GM23248 (cell line): ENCODE results near the gene SMG5. TPM values are rescaled to one million over a fixed set of nuclear protein-coding genes. Genes with fewer than 3 reads are reported as not detected.

Experiments used
- DNase-seq: peaks from one replicate; pipeline ENCODE4 v3.0.0-alpha.2; 2015
- H2AFZ ChIP-seq: fragments of 200-600 bp; sonication (generic); 2 replicates; pipeline ENCODE4 v1.6.1; 2016; ENCODE audit warnings: antibody characterized with exemption
- H3F3A ChIP-seq: fragments of 200-600 bp; sonication (generic); 2 replicates; pipeline ENCODE4 v1.6.1; 2016; ENCODE audit warnings: mild to moderate bottlenecking, antibody characterized with exemption, mixed run types; ENCODE audit not compliant: insufficient read depth
- H3K27ac ChIP-seq: fragments of 200-600 bp; sonication (generic); 2 replicates; pipeline ENCODE4 v1.5.1; 2016; ENCODE audit warnings: mild to moderate bottlenecking
- H3K27me3 ChIP-seq: fragments of 200-600 bp; sonication (generic); replicated peaks from 2 replicates; pipeline ENCODE4 v1.6.1; 2016; ENCODE audit warnings: mild to moderate bottlenecking; ENCODE audit not compliant: insufficient read depth
- H3K36me3 ChIP-seq: fragments of 200-600 bp; sonication (generic); 2 replicates; pipeline ENCODE4 v1.6.1; 2016; ENCODE audit warnings: low read depth, mild to moderate bottlenecking
- H3K4me1 ChIP-seq: fragments of 200-600 bp; sonication (generic); 2 replicates; pipeline ENCODE4 v1.6.1; 2016; ENCODE audit warnings: mild to moderate bottlenecking; ENCODE audit not compliant: insufficient read depth
- H3K4me2 ChIP-seq: fragments of 200-600 bp; sonication (generic); one replicate; pipeline ENCODE4 v1.6.1; 2016; ENCODE audit warnings: mild to moderate bottlenecking; ENCODE audit not compliant: unreplicated experiment
- H3K4me3 ChIP-seq: fragments of 200-600 bp; sonication (generic); 2 replicates; pipeline ENCODE4 v1.5.1; 2016; ENCODE audit warnings: mild to moderate bottlenecking
- H3K79me2 ChIP-seq: fragments of 200-600 bp; sonication (generic); 2 replicates; pipeline ENCODE4 v1.6.1; 2016; ENCODE audit warnings: mild to moderate bottlenecking; ENCODE audit not compliant: insufficient read depth
- H3K9ac ChIP-seq: fragments of 200-600 bp; sonication (generic); 2 replicates; pipeline ENCODE4 v1.6.1; 2016; ENCODE audit warnings: mild to moderate bottlenecking
- H3K9me2 ChIP-seq: fragments of 200-600 bp; sonication (generic); 2 replicates; pipeline ENCODE4 v1.6.1; 2016; ENCODE audit warnings: mixed run types, mild to moderate bottlenecking, moderate library complexity; ENCODE audit not compliant: insufficient read depth
- H3K9me3 ChIP-seq: fragments of 200-600 bp; sonication (generic); one replicate; pipeline ENCODE4 v1.6.1; 2017; ENCODE audit warnings: low read depth
- H4K20me1 ChIP-seq: fragments of 200-600 bp; sonication (generic); 2 replicates; pipeline ENCODE4 v1.6.0; 2016; ENCODE audit not compliant: insufficient read depth
- EZH2 ChIP-seq: fragments of 200-600 bp; sonication (generic); IDR thresholded peaks from 2 replicates; pipeline ENCODE4 v1.6.1; 2018; ENCODE audit warnings: antibody characterized with exemption, mild to moderate bottlenecking; ENCODE audit not compliant: insufficient read depth, poor library complexity, severe bottlenecking
- EZH2phosphoT487 ChIP-seq: fragments of 200-600 bp; sonication (generic); IDR thresholded peaks from 2 replicates; pipeline ENCODE4 v1.6.1; 2018; ENCODE audit warnings: antibody characterized with exemption, moderate library complexity, mild to moderate bottlenecking, low read depth; ENCODE audit not compliant: insufficient read depth
- WGBS, 2 experiments: methylation state at CpG; one replicate each; pipeline ENCODE4 v1.1.6; 2015 to 2017; ENCODE audit warnings: low lambda C conversion rate in 2 of 2, low coverage in 1 of 2; ENCODE audit errors: missing lambda C conversion rate in 2 of 2; 5-methylcytosine and 5-hydroxymethylcytosine counted together
- in situ Hi-C: fragments of 300-500 bp; cut with MboI; formaldehyde crosslinking; loops from 2 replicates; pipeline ENCODE4 v1.15.0; 2020
- polyA plus RNA-seq: library from polyadenylated mRNA; unstranded; fragments of >200 nt; fragmentation: Nextera tagmentation; extraction: Ambion mirVana; gene quantifications from 2 replicates; pipeline ENCODE4 v1.2.1, GENCODE V29; 2016
- total RNA-seq: library from RNA; depleted of rRNA; stranded (reverse); fragments of >200 nt; shearing (Covaris generic); gene quantifications from 2 replicates; pipeline ENCODE4 v1.2.3, GENCODE V29; 2014

Gene SMG5
- total and polyA plus RNA-seq, 2 experiments from 2014 or later: 32.2 to 60.0 TPM

DNA sequence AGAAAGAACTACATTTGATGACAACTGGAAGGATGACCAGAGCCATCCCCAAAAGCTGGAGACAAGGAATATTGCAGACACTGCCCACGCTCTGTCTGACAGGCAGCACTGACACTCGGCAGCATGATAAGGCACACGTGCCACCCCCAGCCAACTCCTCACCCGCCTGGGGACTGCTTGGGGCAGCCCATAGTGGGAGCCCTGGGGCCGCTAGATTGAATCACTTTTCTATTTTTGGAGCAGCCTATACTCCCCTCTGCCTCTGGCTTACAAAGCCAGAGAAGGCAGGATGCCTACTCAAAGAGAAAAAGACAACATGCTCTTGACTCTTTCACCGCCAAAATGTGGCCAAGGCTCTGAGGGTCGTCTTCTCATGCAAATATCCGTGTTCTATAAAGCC lies 1.3 kb downstream of the SMG5 start:
- peak; percentile 91 for DNase-seq
- H3K9me3 ChIP-seq: no peaks in the 10 kb centered on the region
- in situ Hi-C loops: no loop called here
- no peaks in the 10 kb centered on the region for H3K27me3 ChIP-seq
- peak overlapping the region; percentile 94 for H3K4me3 ChIP-seq
- H3K79me2 ChIP-seq: peaks cover 59% of the 10 kb centered on the region
- H4K20me1 ChIP-seq: peaks cover 4% of the 10 kb centered on the region; the same call in 1 of the 2 replicates
- H3K27ac ChIP-seq: peak overlapping the region; percentile 80
- no peak overlapping the region for H2AFZ ChIP-seq
- H3K4me1 ChIP-seq: peaks cover 32% of the 10 kb centered on the region
- H3F3A ChIP-seq: peaks cover 39% of the 10 kb centered on the region
- H3K9ac ChIP-seq: peak overlapping the region; percentile 93
- WGBS, 2 experiments: 14% methylated on average over 8 of the region's 8 CpGs
- H3K9me2 ChIP-seq: no peaks in the 10 kb centered on the region
- peak overlapping the region; percentile 87 for H3K4me2 ChIP-seq
- peaks cover 7% of the 10 kb centered on the region; the same call in 1 of the 2 replicates for H3K36me3 ChIP-seq
- no peak for TF ChIP-seq EZH2
- no peak for TF ChIP-seq EZH2phosphoT487

DNA sequence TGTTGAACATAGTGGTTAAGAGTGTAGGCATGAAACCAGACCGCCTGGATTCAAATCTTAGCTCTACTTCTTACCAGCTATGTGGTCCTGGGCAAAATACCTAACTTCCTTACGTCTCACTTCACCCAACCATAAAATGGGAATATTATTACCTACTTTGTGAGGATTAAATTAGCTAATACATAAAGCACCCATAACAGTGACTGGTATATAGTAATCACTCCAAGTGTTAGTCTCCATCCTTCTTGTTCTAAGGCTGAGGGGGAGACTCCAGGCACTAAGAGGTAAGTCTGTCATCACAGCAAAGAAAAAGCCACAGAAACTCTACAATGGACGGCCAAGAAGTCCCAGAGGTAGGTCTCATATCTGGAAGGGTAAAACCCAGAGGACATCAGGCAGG lies 2.8 kb downstream of the SMG5 start:
- in situ Hi-C loops: no loop called here
- Histone ChIP-seq H2AFZ (no peak overlapping the region), H3K9me2 (no peaks in the 10 kb centered on the region), H3K27ac (no peak overlapping the region), H4K20me1 (peaks cover 4% of the 10 kb centered on the region; the same call in 1 of the 2 replicates), H3K79me2 (peaks cover 59% of the 10 kb centered on the region), H3K27me3 (no peaks in the 10 kb centered on the region), H3K4me3 (no peak overlapping the region), H3K9me3 (no peaks in the 10 kb centered on the region), H3K36me3 (peaks cover 19% of the 10 kb centered on the region), H3K9ac (no peak overlapping the region), H3K4me2 (no peak overlapping the region), H3F3A (peaks cover 39% of the 10 kb centered on the region), H3K4me1 (peaks cover 27% of the 10 kb centered on the region)
- no peak for DNase-seq
- 95 to 100% methylated on average over 3 of the region's 3 CpGs for WGBS, 2 experiments
- TF ChIP-seq EZH2phosphoT487 (no peak), EZH2 (no peak)

DNA sequence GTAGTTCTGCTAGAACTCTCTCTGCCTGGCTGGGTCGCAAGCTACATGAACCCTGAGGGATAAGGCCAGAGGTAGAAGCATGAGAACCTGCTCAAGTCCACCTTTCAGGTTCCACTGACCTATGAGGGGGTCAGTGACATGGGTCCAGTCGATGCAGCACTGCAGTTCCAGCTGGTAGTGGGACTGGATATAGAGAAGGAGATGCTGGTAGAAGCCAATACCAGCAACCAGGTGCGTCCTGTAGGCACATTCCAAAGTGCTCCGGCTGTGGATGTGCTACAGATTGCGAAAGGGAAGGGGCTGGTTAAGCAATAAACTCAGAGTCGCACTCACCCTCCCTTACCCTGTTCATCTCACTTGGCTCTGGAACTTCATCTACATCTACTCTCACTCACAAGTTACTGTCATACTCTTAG lies 5.7 kb downstream of the SMG5 start:
- Histone ChIP-seq H3K27ac (peak overlapping the region; percentile 53), H3K4me3 (no peak overlapping the region), H2AFZ (no peak overlapping the region), H3K9me3 (no peaks in the 10 kb centered on the region), H3K4me2 (no peak overlapping the region), H3K36me3 (peaks cover 45% of the 10 kb centered on the region), H3F3A (peaks cover 19% of the 10 kb centered on the region), H3K4me1 (peaks cover 10% of the 10 kb centered on the region), H4K20me1 (peaks cover 4% of the 10 kb centered on the region; the same call in 1 of the 2 replicates), H3K9ac (no peak overlapping the region), H3K27me3 (no peaks in the 10 kb centered on the region), H3K9me2 (no peaks in the 10 kb centered on the region), H3K79me2 (peaks cover 46% of the 10 kb centered on the region)
- WGBS, 2 experiments: 64 to 73% methylated on average over 6 of the region's 6 CpGs
- no peak for TF ChIP-seq EZH2phosphoT487
- no peak for TF ChIP-seq EZH2
- in situ Hi-C loops: no loop called here
- DNase-seq: peak; percentile 58

DNA sequence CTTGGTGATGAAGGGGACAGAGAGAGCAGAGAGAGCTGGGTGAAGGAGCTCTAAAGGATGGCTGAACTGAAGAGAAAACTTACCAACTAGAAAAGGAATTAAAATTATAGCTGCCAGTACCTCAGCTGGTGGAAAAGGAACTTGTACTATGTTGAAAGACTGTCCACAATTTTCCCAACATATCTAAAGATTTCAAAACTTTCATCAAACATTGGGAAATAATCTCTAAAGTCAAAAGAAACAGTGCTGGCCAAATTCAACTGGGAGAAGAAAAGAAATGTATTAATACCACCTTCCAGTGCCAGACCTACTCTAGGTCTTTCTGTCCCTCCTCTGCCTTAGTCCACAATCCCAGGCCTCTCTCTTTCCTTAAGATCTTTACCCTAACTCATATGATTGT lies 6.1 kb downstream of the SMG5 start:
- in situ Hi-C loops: no loop called here
- Histone ChIP-seq H3K9me2 (no peaks in the 10 kb centered on the region), H3K4me3 (no peak overlapping the region), H3K9me3 (no peaks in the 10 kb centered on the region), H3K4me2 (no peak overlapping the region), H2AFZ (no peak overlapping the region), H3K36me3 (peaks cover 49% of the 10 kb centered on the region), H3K27ac (peak overlapping the region; percentile 53), H3K9ac (no peak overlapping the region), H3K4me1 (peaks cover 8% of the 10 kb centered on the region), H3F3A (peaks cover 15% of the 10 kb centered on the region), H3K79me2 (peaks cover 41% of the 10 kb centered on the region), H4K20me1 (peaks cover 4% of the 10 kb centered on the region; the same call in 1 of the 2 replicates), H3K27me3 (no peaks in the 10 kb centered on the region)
- DNase-seq: peak; percentile 61
- TF ChIP-seq EZH2phosphoT487 (no peak), EZH2 (no peak)

DNA sequence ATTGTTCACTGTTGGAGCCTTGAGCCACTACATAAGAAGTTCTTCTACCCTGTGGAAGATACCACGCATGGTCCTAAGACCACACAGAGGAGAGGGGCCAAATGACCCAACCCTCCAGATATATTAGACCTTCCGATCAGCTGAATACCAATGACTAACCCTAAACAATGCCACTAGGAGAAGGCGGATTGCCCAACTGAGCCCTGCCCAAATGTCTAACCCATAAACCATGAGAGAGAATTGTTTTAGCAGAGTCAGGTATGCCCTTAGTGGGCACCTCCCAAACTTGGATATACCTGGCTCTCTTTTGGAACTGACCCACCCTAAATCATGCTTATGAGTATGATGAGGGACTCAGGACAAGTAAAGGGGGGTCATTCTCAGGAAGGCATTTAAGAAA lies 12.3 kb downstream of the SMG5 start:
- no peaks in the 10 kb centered on the region for H3K9me3 ChIP-seq
- no peak overlapping the region for H3K27ac ChIP-seq
- no peak overlapping the region for H2AFZ ChIP-seq
- H3K9me2 ChIP-seq: no peaks in the 10 kb centered on the region
- H4K20me1 ChIP-seq: no peaks in the 10 kb centered on the region
- H3K36me3 ChIP-seq: peaks cover 61% of the 10 kb centered on the region
- no peaks in the 10 kb centered on the region for H3K27me3 ChIP-seq
- H3F3A ChIP-seq: peaks cover 14% of the 10 kb centered on the region
- H3K79me2 ChIP-seq: no peaks in the 10 kb centered on the region
- no peak overlapping the region for H3K4me2 ChIP-seq
- no peak overlapping the region for H3K9ac ChIP-seq
- WGBS, 2 experiments: 95% methylated on average over 3 of the region's 3 CpGs
- DNase-seq: no peak
- no peaks in the 10 kb centered on the region for H3K4me1 ChIP-seq
- H3K4me3 ChIP-seq: no peak overlapping the region
- TF ChIP-seq EZH2 (no peak), EZH2phosphoT487 (no peak)
- in situ Hi-C loops: no loop called here
